Activated T-helper 9 cell treated with anti-CD3 and anti-CD28 coated beads, Interleukin-2, amount 50 U/mL, for 16 hours (primary cell): ENCODE measurements around the gene CIAO3.

Experiments used
- DNase-seq: peaks from one replicate; pipeline ENCODE4 v3.0.0-alpha.2; 2020; ENCODE audit warnings: low read depth

Gene CIAO3

DNA sequence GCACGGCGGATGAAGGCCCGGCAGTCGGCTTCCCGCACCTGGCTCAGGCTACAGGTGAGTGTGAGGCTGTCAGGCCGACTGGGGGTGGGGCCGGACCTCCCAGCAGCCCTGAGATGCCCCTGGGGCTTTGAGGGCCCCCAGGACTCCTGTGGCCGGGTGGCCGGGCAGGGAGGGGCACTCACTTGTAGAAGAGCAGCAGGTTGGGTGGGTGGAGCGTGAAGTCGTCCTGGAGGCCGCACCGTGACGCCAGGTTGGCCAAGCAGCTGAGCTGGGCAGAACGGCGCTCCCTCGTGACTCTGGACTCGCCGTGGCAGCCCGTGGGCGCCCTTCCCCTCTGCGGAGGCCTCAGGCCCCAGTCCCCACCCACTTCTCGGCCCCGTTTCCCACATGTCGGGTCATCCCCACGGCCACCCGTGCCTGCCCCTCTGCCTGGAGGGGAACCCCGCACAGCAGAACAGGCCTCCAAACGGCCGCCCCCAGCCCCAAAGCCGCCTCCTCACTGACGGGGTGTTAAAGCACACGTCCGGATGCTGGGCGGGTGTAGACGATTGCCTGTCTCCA is 34.5 kb upstream of the CIAO3 start:
- no peak for DNase-seq

GRCh38 chr16:774086-775001 is 33.5 kb upstream of the CIAO3 start:
- DNase-seq: no peak

GRCh38 chr16:772959-773358 is 32.2 kb upstream of the CIAO3 start:
- DNase-seq: no peak

GRCh38 chr16:770411-770810 is 29.6 kb upstream of the CIAO3 start:
- no peak for DNase-seq

DNA sequence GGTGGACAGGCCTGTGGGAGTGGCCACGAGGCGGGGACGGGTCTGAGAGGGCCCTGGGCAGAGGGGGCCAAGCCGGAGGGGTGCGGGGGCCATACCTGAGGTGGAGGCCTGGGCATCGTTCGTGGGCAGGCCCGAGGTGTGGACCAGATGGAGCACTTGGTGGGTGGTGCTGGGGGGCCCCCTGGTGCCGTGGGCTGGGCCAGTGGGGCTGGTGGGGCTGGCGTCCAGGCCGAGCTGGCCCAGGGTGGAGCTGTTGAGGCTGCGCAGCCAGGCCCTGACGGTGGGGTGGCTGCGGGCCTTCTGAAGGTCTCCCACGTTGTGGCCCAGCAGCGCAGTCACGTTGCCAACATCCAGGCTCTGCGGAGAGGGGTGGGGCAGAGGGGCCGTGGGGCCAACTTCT is 29.1 kb upstream of the CIAO3 start:
- DNase-seq: no peak

DNA sequence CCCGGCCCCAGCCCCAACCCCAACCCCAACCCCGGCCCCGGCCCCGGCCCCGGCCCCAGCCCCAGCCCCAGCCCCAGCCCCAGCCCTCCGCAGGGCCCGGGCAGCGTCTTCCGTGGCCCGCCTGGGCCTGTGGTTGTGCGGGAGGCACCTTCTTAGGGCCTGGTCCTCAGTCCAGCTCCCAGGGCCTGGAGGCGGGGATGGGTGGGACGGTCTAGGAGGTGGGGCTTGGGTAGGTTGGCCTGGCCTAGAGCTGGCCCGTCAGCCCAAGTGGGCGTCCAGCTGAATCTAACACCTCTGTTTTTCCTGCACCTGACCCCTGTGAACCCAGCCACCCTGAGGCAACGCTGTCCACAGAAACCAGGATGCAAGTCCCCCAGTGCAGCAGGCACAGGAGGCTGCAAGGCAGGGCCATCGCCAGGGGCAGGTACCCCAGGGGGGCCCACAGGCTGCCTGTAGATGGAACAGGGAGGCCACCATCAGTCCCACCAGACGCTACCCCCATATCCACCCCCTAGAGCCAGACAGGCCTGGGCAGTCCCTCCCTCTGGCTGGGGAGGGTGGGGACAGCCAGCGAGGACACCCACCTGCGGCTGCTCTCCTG is 28.5 kb upstream of the CIAO3 start:
- no peak for DNase-seq

GRCh38 chr16:768428-768827 is 27.6 kb upstream of the CIAO3 start:
- no peak for DNase-seq

GRCh38 chr16:767743-768235 is 27.0 kb upstream of the CIAO3 start:
- no peak for DNase-seq

DNA sequence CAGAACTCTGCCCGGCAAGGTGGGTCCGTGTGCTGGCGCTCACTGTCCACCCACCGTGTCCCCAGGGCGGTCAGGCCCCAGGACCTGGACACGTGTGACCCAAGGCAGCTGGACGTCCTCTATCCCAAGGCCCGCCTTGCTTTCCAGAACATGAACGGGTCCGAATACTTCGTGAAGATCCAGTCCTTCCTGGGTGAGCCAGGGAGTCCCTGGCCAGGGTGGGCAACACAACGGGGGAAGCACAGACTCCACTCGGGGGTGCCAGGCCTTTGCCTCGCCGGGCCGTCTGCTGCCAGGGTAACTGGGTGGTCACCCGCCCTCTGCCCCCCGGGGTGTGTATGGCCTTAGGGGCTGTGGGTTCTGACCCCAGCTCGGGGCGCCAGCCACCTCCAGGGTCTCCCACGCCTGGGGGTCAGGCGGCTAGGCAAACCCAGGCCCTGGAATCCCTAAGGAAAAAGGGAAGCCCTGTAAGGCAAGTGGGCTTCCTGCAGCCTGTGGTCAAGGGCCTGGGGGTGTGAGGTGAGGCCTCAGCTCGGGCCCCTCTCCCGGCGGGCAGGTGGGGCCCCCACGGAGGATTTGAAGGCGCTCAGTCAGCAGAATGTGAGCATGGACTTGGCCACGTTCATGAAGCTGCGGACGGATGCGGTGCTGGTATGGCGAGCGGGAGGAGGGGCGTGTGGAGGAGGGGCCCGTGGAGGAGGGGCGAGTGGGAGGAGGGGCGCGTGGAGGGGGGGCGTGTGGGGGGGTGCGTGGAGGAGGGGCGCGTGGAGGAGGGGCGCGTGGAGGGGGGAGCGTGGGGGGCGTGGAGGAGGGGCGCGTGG is 26.2 kb upstream of the CIAO3 start:
- DNase-seq: no peak

DNA sequence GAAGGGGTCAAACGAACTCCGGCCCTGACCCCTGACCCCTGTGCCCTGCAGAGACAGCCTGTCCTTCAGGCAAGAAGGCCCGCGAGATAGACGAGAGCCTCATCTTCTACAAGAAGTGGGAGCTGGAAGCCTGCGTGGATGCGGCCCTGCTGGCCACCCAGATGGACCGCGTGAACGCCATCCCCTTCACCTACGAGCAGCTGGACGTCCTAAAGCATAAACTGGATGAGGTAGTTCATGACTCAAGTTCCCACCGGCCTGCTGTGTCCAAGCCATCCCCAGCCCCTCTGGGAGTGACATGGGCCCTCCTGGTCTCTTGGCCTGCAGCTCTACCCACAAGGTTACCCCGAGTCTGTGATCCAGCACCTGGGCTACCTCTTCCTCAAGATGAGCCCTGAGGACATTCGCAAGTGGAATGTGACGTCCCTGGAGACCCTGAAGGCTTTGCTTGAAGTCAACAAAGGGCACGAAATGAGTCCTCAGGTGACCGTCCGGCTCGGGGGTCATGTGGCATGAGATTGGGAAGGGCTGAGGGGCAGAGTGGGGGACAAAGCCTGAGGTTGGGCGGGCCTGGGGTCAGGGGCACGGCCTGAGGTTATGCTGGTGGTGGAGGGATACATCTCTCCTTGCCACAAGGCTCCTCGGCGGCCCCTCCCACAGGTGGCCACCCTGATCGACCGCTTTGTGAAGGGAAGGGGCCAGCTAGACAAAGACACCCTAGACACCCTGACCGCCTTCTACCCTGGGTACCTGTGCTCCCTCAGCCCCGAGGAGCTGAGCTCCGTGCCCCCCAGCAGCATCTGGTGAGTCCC is 25.4 kb upstream of the CIAO3 start:
- DNase-seq: no peak

- no peak for DNase-seq
Observed at GRCh38 chr16:765488-765865, 24.7 kb upstream of the CIAO3 start.

- no peak for DNase-seq
Observed at GRCh38 chr16:764848-765487, 24.2 kb upstream of the CIAO3 start.

- no peak for DNase-seq
Observed at GRCh38 chr16:764184-764750, 23.5 kb upstream of the CIAO3 start.

DNA sequence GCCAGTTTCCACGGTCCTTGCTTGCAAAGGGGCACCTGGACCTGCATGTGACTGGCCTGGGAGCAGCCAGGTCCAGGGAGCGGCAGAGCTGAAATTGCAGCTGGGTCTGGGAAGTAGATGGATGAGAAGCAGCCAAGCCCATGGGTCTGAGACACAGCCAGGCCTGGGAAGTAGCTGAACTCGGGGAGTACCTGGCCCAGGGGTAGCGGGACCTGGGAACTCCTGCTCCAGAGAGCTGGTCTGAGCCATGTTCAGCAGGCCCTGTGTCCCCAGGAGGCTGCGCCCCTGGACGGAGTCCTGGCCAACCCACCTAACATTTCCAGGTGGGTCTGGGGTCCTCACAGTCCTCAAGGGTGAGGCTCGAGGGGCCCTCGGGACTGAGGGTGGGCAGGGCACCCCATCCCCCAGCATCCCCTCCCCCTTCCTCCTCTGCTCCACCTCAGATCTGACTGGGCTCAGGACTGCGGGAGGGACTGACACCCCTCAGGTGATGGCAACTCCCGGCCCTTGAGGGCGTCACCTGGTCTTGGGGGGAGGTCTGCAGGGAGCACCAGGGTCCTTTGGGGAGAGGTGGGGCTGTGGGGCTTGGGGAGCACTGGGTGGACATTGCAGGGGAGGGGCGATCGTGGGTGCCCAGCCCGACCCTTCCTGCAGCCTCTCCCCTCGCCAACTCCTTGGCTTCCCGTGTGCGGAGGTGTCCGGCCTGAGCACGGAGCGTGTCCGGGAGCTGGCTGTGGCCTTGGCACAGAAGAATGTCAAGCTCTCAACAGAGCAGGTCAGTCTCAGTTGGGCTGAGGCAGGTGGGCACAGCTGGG is 22.8 kb upstream of the CIAO3 start:
- DNase-seq: no peak

DNA sequence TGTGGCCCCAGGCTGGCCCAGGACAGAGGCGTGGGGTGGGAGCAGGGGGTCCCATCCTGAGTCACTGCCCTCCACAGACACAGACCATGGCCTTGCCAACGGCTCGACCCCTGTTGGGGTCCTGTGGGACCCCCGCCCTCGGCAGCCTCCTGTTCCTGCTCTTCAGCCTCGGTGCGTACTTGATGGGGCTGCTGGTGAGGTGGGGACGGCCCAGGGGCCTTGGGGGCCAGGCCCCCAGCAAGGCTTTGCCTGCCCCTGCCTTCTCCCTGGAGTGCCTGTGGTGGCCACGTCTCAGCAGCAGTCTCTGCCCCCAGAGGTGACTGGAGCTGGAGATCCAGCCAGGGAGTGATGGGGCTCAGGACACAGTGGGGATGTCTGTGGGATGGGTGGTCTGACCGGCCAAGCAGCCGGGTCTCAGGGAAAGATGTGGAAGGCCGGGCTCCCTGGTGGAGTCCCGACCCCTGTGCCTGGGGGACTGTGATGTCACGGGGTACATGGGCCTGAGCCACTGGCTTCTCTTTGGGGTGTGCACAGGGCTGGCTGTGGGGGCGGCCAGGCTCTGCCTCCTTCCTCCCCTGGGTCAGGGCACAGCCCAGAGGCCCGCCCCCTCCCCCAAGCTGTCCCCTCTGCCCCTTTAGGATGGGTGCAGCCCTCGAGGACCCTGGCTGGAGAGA is 21.9 kb upstream of the CIAO3 start:
- DNase-seq: no peak

- no peak for DNase-seq
Observed at GRCh38 chr16:761625-762513, 21.1 kb upstream of the CIAO3 start.

DNA sequence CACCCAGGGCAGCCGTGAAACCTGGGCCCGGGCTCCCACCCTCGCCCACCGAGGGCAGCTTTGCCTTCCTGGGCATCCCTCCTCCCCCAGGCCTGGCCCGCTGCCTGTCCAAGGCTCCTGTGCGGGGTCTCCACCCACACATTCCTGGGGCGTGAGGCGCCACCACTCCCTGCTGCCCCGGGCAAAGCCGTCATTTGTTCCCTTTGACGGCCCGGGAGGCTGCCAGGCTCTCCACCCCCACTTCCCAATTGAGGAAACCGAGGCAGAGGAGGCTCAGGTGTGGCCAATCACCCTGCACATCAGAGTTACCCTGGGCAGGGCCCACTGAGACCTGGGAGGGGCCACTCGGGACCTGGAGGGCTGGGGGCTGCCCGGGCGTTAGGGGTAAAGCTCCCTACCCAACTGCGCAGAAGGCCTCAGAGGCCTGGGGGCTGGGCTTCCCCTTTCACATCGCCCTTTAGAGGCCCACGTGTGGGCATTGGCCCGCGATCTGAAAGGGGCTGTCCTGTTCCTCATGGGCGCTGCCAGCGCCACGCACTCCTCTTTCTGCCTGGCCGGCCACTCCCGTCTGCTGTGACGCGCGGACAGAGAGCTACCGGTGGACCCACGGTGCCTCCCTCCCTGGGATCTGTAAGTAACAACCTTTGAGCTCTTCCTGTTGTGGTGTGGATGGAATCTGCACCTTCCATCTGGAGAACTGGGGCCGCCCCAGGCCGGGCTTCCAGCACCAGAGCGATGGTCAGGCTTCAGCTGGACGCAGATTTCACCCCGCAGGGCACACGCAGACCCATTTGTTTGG is 19.9 kb upstream of the CIAO3 start, which contains the start of gene MSLN:
Gene MSLN, plus strand, starts transcription at position 190 of the 799 bp plus-strand sequence. CDS start 1,947 bp downstream, outside the sequence.
- DNase-seq: no peak
